ENCODE data around the gene MTR.

DNA sequence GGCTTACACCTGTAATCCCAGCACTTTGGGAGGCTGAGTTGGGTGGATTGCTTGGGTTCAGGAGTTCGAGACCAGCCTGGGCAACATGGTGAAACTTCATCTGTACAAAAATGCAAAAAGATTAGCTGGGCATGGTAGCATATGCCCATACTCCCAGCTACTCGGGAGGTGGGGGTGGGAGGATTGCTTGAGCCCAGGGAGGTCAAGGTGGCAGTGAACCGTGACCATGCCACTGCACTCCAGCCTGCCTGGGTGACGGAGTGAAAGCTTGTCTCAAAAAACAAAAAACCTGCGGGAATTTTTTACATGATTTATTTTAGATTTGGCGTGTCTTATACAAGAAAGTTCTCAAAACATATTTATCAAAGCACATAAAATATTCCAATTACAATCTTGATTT, 27.8 kb upstream of the MTR start:
- no peak for TF ChIP-seq POLR2A (IDR thresholded peaks at IDR 0.05)
- TF ChIP-seq, protein P1, sequence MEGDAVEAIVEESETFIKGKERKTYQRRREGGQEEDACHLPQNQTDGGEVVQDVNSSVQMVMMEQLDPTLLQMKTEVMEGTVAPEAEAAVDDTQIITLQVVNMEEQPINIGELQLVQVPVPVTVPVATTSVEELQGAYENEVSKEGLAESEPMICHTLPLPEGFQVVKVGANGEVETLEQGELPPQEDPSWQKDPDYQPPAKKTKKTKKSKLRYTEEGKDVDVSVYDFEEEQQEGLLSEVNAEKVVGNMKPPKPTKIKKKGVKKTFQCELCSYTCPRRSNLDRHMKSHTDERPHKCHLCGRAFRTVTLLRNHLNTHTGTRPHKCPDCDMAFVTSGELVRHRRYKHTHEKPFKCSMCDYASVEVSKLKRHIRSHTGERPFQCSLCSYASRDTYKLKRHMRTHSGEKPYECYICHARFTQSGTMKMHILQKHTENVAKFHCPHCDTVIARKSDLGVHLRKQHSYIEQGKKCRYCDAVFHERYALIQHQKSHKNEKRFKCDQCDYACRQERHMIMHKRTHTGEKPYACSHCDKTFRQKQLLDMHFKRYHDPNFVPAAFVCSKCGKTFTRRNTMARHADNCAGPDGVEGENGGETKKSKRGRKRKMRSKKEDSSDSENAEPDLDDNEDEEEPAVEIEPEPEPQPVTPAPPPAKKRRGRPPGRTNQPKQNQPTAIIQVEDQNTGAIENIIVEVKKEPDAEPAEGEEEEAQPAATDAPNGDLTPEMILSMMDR (IDR thresholded peaks at IDR 0.05): no peak

All from prostate gland (tissue), 2 donors.